Measurements from ENCODE around the gene COPE. TPM values are rescaled to one million over a fixed set of nuclear protein-coding genes. Genes with fewer than 3 reads are reported as not detected.

The COPE gene
- total RNA-seq, 1 donor from 2014 or later: 331 TPM

GRCh38 chr19:18895038-18895823 lies 24.0 kb downstream of the COPE start:
- DNase-seq (ENCODE audit: low read depth) (no peak), FAIRE-seq (no peak)
- Histone ChIP-seq H3K36me3 (ENCODE audit: control insufficient read depth, insufficient read depth, low read length) (peaks cover 2% of the 10 kb centered on the region), H3K4me3 (ENCODE audit: low read depth, low read length) (peak overlapping the region; percentile 25), H3K27me3 (ENCODE audit: control insufficient read depth, insufficient read depth, low read length) (peaks cover 10% of the 10 kb centered on the region)
- TF ChIP-seq, protein P1, sequence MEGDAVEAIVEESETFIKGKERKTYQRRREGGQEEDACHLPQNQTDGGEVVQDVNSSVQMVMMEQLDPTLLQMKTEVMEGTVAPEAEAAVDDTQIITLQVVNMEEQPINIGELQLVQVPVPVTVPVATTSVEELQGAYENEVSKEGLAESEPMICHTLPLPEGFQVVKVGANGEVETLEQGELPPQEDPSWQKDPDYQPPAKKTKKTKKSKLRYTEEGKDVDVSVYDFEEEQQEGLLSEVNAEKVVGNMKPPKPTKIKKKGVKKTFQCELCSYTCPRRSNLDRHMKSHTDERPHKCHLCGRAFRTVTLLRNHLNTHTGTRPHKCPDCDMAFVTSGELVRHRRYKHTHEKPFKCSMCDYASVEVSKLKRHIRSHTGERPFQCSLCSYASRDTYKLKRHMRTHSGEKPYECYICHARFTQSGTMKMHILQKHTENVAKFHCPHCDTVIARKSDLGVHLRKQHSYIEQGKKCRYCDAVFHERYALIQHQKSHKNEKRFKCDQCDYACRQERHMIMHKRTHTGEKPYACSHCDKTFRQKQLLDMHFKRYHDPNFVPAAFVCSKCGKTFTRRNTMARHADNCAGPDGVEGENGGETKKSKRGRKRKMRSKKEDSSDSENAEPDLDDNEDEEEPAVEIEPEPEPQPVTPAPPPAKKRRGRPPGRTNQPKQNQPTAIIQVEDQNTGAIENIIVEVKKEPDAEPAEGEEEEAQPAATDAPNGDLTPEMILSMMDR (IDR thresholded peaks at IDR 0.05; ENCODE audit: insufficient read depth, low read length, severe bottlenecking): peak; percentile 29

DNA sequence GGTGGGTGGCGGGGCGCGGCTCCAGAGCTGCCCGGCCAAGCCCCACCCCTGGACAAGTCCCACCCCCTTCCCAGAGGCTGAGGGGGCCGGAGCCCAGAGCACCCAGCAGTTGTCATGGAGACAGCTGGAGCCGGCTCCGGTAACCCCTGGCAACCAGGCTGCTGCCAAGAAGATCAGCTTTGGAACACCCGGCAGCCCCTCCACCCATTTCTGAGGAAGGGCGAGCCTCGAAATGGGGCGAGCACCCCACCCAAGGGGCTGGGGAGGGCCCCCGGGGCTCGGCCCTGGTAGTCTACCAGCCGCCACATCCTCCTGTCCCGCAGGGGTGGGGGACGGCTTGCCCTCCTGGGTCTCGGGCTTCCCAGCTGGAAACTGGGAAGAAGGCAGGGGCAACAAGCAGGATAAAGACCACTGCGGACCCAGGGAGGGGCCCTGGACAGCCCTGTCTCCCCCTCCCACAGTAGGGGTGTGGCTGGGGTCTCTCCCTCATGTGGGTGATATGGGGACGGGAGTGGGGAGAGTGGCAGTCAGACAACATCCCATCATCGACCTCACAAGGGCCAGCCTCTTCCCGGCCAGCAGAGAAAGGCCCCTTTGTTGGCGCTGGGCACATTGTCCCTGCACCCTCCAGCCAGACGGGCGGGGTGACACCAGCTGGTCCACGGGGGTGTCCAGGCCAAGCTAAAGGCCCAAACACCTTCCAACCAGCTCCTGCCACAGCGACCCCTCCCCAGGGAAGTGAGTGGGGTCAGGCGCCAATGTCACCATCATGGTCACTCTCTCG lies 24.7 kb downstream of the COPE start:
- no peak for FAIRE-seq

GRCh38 chr19:18893587-18894253 lies 25.5 kb downstream of the COPE start:
- TF ChIP-seq, protein P1 (IDR thresholded peaks at IDR 0.05; ENCODE audit: insufficient read depth, low read length, severe bottlenecking): no peak

More for the DNA sequence above, 24.7 kb downstream of the COPE start:
- peaks cover 2% of the 10 kb centered on the region for H3K36me3 ChIP-seq (ENCODE audit: control insufficient read depth, insufficient read depth, low read length)
- DNase-seq (ENCODE audit: low read depth): no peak
- TF ChIP-seq, protein P1 (IDR thresholded peaks at IDR 0.05; ENCODE audit: insufficient read depth, low read length, severe bottlenecking): no peak
- no peak overlapping the region for H3K4me3 ChIP-seq (ENCODE audit: low read depth, low read length)
- H3K27me3 ChIP-seq (ENCODE audit: control insufficient read depth, insufficient read depth, low read length): peaks cover 10% of the 10 kb centered on the region

GRCh38 chr19:18889949-18890745 lies 29.0 kb downstream of the COPE start:
- FAIRE-seq: no peak
- TF ChIP-seq, protein P1 (IDR thresholded peaks at IDR 0.05; ENCODE audit: insufficient read depth, low read length, severe bottlenecking): no peak
- Histone ChIP-seq H3K36me3 (ENCODE audit: control insufficient read depth, insufficient read depth, low read length) (no peaks in the 10 kb centered on the region), H3K4me3 (ENCODE audit: low read depth, low read length) (no peak overlapping the region), H3K27me3 (ENCODE audit: control insufficient read depth, insufficient read depth, low read length) (peaks cover 7% of the 10 kb centered on the region)
- DNase-seq (ENCODE audit: low read depth): no peak

More at GRCh38 chr19:18893587-18894253, 25.5 kb downstream of the COPE start:
- DNase-seq (ENCODE audit: low read depth): no peak
- Histone ChIP-seq H3K27me3 (ENCODE audit: control insufficient read depth, insufficient read depth, low read length) (peaks cover 10% of the 10 kb centered on the region), H3K36me3 (ENCODE audit: control insufficient read depth, insufficient read depth, low read length) (no peaks in the 10 kb centered on the region), H3K4me3 (ENCODE audit: low read depth, low read length) (no peak overlapping the region)
- no peak for FAIRE-seq

- TF ChIP-seq, protein P1 (IDR thresholded peaks at IDR 0.05; ENCODE audit: insufficient read depth, low read length, severe bottlenecking): no peak
Observed at GRCh38 chr19:18886972-18887371, 32.2 kb downstream of the COPE start.

More at GRCh38 chr19:18886972-18887371, 32.2 kb downstream of the COPE start:
- no peak overlapping the region for H3K4me3 ChIP-seq (ENCODE audit: low read depth, low read length)
- H3K27me3 ChIP-seq (ENCODE audit: control insufficient read depth, insufficient read depth, low read length): no peaks in the 10 kb centered on the region
- H3K36me3 ChIP-seq (ENCODE audit: control insufficient read depth, insufficient read depth, low read length): no peaks in the 10 kb centered on the region
- no peak for FAIRE-seq
- no peak for DNase-seq (ENCODE audit: low read depth)

Data from bronchial epithelial cell (primary cell).